Hepatocyte (in vitro differentiated cells): ENCODE data around the gene ATP8A2. TPM values are rescaled to one million over a fixed set of nuclear protein-coding genes. Genes with fewer than 3 reads are reported as not detected.

ENCODE experiments used
- DNase-seq: peaks from one replicate; pipeline ENCODE4 v3.0.0-alpha.2; 2016; ENCODE audit warnings: low spot score
- H2AFZ ChIP-seq: fragments of 200-600 bp; sonication (generic); 2 replicates; pipeline ENCODE4 v1.6.0; 2016; ENCODE audit warnings: antibody characterized with exemption, mild to moderate bottlenecking
- H3K27ac ChIP-seq: fragments of 200-600 bp; sonication (generic); 2 replicates; pipeline ENCODE4 v1.5.1; 2016; ENCODE audit warnings: mild to moderate bottlenecking
- H3K27me3 ChIP-seq: fragments of 200-600 bp; sonication (generic); 2 replicates; pipeline ENCODE4 v1.6.1; 2016
- H3K36me3 ChIP-seq: fragments of 200-600 bp; sonication (generic); replicated peaks from 2 replicates; pipeline ENCODE4 v1.5.1; 2016; ENCODE audit warnings: low read depth; ENCODE audit not compliant: insufficient read depth
- H3K4me1 ChIP-seq: fragments of 200-600 bp; sonication (generic); 2 replicates; pipeline ENCODE4 v1.5.1; 2016; ENCODE audit warnings: mild to moderate bottlenecking, moderate library complexity; ENCODE audit not compliant: insufficient read depth
- H3K4me2 ChIP-seq: fragments of 200-600 bp; sonication (generic); 2 replicates; pipeline ENCODE4 v1.6.0; 2016
- H3K4me3 ChIP-seq: fragments of 200-600 bp; sonication (generic); 2 replicates; pipeline ENCODE4 v1.5.1; 2016; ENCODE audit warnings: mild to moderate bottlenecking
- H3K79me2 ChIP-seq: fragments of 200-600 bp; sonication (generic); 2 replicates; pipeline ENCODE4 v1.6.0; 2017; ENCODE audit warnings: mild to moderate bottlenecking
- H3K9me2 ChIP-seq: fragments of 200-600 bp; sonication (generic); replicated peaks from 2 replicates; pipeline ENCODE4 v1.6.0; 2017; ENCODE audit warnings: mild to moderate bottlenecking; ENCODE audit not compliant: insufficient read depth
- H3K9me3 ChIP-seq: fragments of 200-600 bp; sonication (generic); 2 replicates; pipeline ENCODE4 v1.5.1; 2016; ENCODE audit warnings: low read depth, mild to moderate bottlenecking
- H4K20me1 ChIP-seq: fragments of 200-600 bp; sonication (generic); 2 replicates; pipeline ENCODE4 v1.6.0; 2016; ENCODE audit warnings: mild to moderate bottlenecking; ENCODE audit not compliant: insufficient read depth, poor library complexity, severe bottlenecking
- CTCF ChIP-seq: fragments of 200-600 bp; sonication (generic); IDR thresholded peaks from 2 replicates; pipeline ENCODE4 v1.5.1; 2016; ENCODE audit warnings: antibody characterized with exemption, mild to moderate bottlenecking; ENCODE audit not compliant: poor library complexity
- EZH2 ChIP-seq: fragments of 200-600 bp; sonication (generic); IDR thresholded peaks from 2 replicates; pipeline ENCODE4 v1.6.1; 2016; ENCODE audit warnings: antibody characterized with exemption, mild to moderate bottlenecking, borderline replicate concordance
- EZH2phosphoT487 ChIP-seq: fragments of 200-600 bp; sonication (generic); IDR thresholded peaks from one replicate; pipeline ENCODE4 v1.6.1; 2018; ENCODE audit warnings: antibody characterized with exemption, mild to moderate bottlenecking, low read depth, moderate library complexity; ENCODE audit not compliant: unreplicated experiment, severe bottlenecking
- WGBS: methylation state at CpG from one replicate; pipeline ENCODE4 v1.1.6; 2016; ENCODE audit warnings: low lambda C conversion rate; ENCODE audit errors: missing lambda C conversion rate; 5-methylcytosine and 5-hydroxymethylcytosine counted together
- polyA plus RNA-seq: library from polyadenylated mRNA; unstranded; fragments of >200 nt; fragmentation: Nextera tagmentation; extraction: Ambion mirVana; gene quantifications from 2 replicates; pipeline ENCODE4 v1.2.1, GENCODE V29; 2016
- total RNA-seq: library from RNA; depleted of rRNA; stranded (reverse); fragments of >200 nt; gene quantifications from 2 replicates; pipeline ENCODE4 v1.2.3, GENCODE V29; 2014

ATP8A2 gene
- total and polyA plus RNA-seq, 2 experiments from 2014 or later: 2.1 to 3.1 TPM

- no peaks in the 10 kb centered on the region for H4K20me1 ChIP-seq
- no peak overlapping the region for H3K4me2 ChIP-seq
- H3K4me1 ChIP-seq: no peaks in the 10 kb centered on the region
- H3K4me3 ChIP-seq: no peak overlapping the region
- H3K9me3 ChIP-seq: no peaks in the 10 kb centered on the region
- peak; percentile 38 for DNase-seq
- H3K27ac ChIP-seq: no peak overlapping the region
- no peaks in the 10 kb centered on the region for H3K9me2 ChIP-seq
- WGBS: 25% methylated on average over 4 of the region's 4 CpGs
- peaks cover 8% of the 10 kb centered on the region for H3K27me3 ChIP-seq
- no peaks in the 10 kb centered on the region for H3K36me3 ChIP-seq
- TF ChIP-seq CTCF: no peak
- no peak for TF ChIP-seq EZH2phosphoT487
- TF ChIP-seq EZH2: no peak
- no peak overlapping the region for H2AFZ ChIP-seq
- no peaks in the 10 kb centered on the region for H3K79me2 ChIP-seq
Measured at GRCh38 chr13:25910243-25910642, 538.5 kb downstream of the ATP8A2 start.

- H3K79me2 ChIP-seq: no peaks in the 10 kb centered on the region
- H3K9me3 ChIP-seq: no peaks in the 10 kb centered on the region
- no peaks in the 10 kb centered on the region for H3K36me3 ChIP-seq
- H3K4me3 ChIP-seq: no peak overlapping the region
- no peak overlapping the region for H3K4me2 ChIP-seq
- H3K27me3 ChIP-seq: peaks cover 8% of the 10 kb centered on the region
- DNase-seq: no peak
- no peaks in the 10 kb centered on the region for H4K20me1 ChIP-seq
- H3K27ac ChIP-seq: no peak overlapping the region
- no peak for TF ChIP-seq EZH2phosphoT487
- H3K9me2 ChIP-seq: no peaks in the 10 kb centered on the region
- no peaks in the 10 kb centered on the region for H3K4me1 ChIP-seq
- H2AFZ ChIP-seq: no peak overlapping the region
Measured at GRCh38 chr13:25910991-25911419, 539.2 kb downstream of the ATP8A2 start.

GRCh38 chr13:25912961-25913360, 541.2 kb downstream of the ATP8A2 start:
- Histone ChIP-seq H3K4me2 (no peak overlapping the region), H3K4me3 (no peak overlapping the region), H3K9me2 (no peaks in the 10 kb centered on the region), H4K20me1 (no peaks in the 10 kb centered on the region), H3K27me3 (peaks cover 8% of the 10 kb centered on the region), H3K27ac (no peak overlapping the region), H3K36me3 (no peaks in the 10 kb centered on the region), H2AFZ (no peak overlapping the region), H3K4me1 (no peaks in the 10 kb centered on the region), H3K9me3 (no peaks in the 10 kb centered on the region), H3K79me2 (no peaks in the 10 kb centered on the region)
- TF ChIP-seq CTCF (no peak), EZH2phosphoT487 (no peak)
- WGBS: 87% methylated on average over 4 of the region's 4 CpGs
- DNase-seq: no peak

DNA sequence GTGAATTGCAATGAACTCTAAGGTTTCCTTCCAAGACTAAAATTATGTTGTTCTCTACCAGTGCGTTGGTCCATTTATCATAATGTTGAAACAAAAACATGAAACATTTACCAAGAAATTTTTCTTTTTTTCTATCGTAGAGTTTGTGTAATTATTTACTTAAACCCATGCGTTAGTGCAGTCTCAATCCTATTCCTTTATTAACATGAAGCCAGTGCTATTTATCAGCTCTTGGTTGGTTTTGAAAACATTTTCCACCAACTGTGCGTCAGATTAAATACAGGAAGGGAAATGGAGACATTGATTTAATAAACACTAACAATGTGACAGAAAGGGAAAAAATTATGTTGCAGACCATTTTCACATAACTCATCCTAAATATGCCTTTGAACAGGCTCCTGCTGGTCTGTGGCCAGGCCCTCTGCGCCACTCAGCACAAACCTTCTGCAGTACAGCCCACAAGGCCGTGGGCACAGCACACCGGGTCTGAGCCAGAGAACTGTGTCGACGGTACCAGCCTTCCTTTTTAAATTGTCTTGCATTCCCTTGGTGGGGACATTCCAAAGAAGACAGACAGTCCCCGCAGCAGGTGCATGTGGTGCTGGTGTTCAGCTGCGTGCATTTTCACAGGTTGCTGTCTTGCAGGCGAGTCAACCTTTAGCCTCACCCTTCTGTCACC, 544.2 kb downstream of the ATP8A2 start:
- Histone ChIP-seq H3K4me2 (no peak overlapping the region), H3K36me3 (no peaks in the 10 kb centered on the region), H3K9me3 (no peaks in the 10 kb centered on the region), H3K27ac (no peak overlapping the region), H3K79me2 (no peaks in the 10 kb centered on the region), H3K27me3 (peaks cover 8% of the 10 kb centered on the region), H3K4me1 (no peaks in the 10 kb centered on the region), H3K9me2 (no peaks in the 10 kb centered on the region), H2AFZ (no peak overlapping the region), H4K20me1 (no peaks in the 10 kb centered on the region), H3K4me3 (no peak overlapping the region)
- TF ChIP-seq EZH2 (no peak), CTCF (no peak), EZH2phosphoT487 (no peak)
- 92% methylated on average over 12 of the region's 12 CpGs for WGBS
- DNase-seq: no peak
